ENCODE data around the gene TNRC6B.

Gene TNRC6B

GRCh38 chr22:40240686-40241085, 63.0 kb downstream of the TNRC6B start:
- Histone ChIP-seq H3K4me1 (ENCODE audit: low read length) (peaks cover 37% of the 10 kb centered on the region), H3K79me2 (ENCODE audit: low read length) (peaks cover 48% of the 10 kb centered on the region), H3K9ac (ENCODE audit: low read length) (no peak overlapping the region), H3K9me3 (ENCODE audit: insufficient read depth, low read length) (no peaks in the 10 kb centered on the region), H3K36me3 (replicated peaks; ENCODE audit: low read depth, low read length) (peaks cover 3% of the 10 kb centered on the region), H4K20me1 (ENCODE audit: insufficient read depth, low read length) (peaks cover 55% of the 10 kb centered on the region), H3K4me2 (ENCODE audit: low read length) (no peak overlapping the region), H2AFZ (ENCODE audit: low read depth, low read length) (no peak overlapping the region), H3K27ac (ENCODE audit: low read length) (no peak overlapping the region), H3K4me3 (ENCODE audit: low read length) (no peak overlapping the region), H3K27me3 (ENCODE audit: low read depth, low read length) (no peaks in the 10 kb centered on the region)
- TF ChIP-seq CTCF (IDR thresholded peaks at IDR 0.05; ENCODE audit: low read depth, low read length) (no peak), EZH2phosphoT487 (IDR thresholded peaks at IDR 0.05; ENCODE audit: low read depth) (no peak)

- Histone ChIP-seq H3K9me3 (ENCODE audit: insufficient read depth, low read length) (no peaks in the 10 kb centered on the region), H3K27me3 (ENCODE audit: low read depth, low read length) (no peaks in the 10 kb centered on the region), H4K20me1 (ENCODE audit: insufficient read depth, low read length) (peaks cover 52% of the 10 kb centered on the region), H3K36me3 (replicated peaks; ENCODE audit: low read depth, low read length) (peaks cover 3% of the 10 kb centered on the region), H3K4me2 (ENCODE audit: low read length) (no peak overlapping the region), H2AFZ (ENCODE audit: low read depth, low read length) (no peak overlapping the region), H3K27ac (ENCODE audit: low read length) (no peak overlapping the region), H3K79me2 (ENCODE audit: low read length) (peaks cover 46% of the 10 kb centered on the region), H3K4me1 (ENCODE audit: low read length) (peaks cover 37% of the 10 kb centered on the region), H3K4me3 (ENCODE audit: low read length) (no peak overlapping the region), H3K9ac (ENCODE audit: low read length) (no peak overlapping the region)
- no peak for TF ChIP-seq CTCF (IDR thresholded peaks at IDR 0.05; ENCODE audit: low read depth, low read length)
- TF ChIP-seq EZH2phosphoT487 (IDR thresholded peaks at IDR 0.05; ENCODE audit: low read depth), result no peak
These were observed 63.6 kb downstream of the TNRC6B start for GRCh38 chr22:40241200-40241763.

GRCh38 chr22:40243891-40244290, 66.2 kb downstream of the TNRC6B start:
- Histone ChIP-seq H3K9me3 (ENCODE audit: insufficient read depth, low read length) (no peaks in the 10 kb centered on the region), H3K27me3 (ENCODE audit: low read depth, low read length) (no peaks in the 10 kb centered on the region), H3K36me3 (replicated peaks; ENCODE audit: low read depth, low read length) (no peaks in the 10 kb centered on the region), H3K79me2 (ENCODE audit: low read length) (peaks cover 29% of the 10 kb centered on the region), H3K27ac (ENCODE audit: low read length) (no peak overlapping the region), H3K4me2 (ENCODE audit: low read length) (no peak overlapping the region), H3K4me1 (ENCODE audit: low read length) (peaks cover 12% of the 10 kb centered on the region), H3K9ac (ENCODE audit: low read length) (no peak overlapping the region), H2AFZ (ENCODE audit: low read depth, low read length) (no peak overlapping the region), H4K20me1 (ENCODE audit: insufficient read depth, low read length) (peaks cover 43% of the 10 kb centered on the region), H3K4me3 (ENCODE audit: low read length) (no peak overlapping the region)
- TF ChIP-seq EZH2phosphoT487 (IDR thresholded peaks at IDR 0.05; ENCODE audit: low read depth), result no peak
- no peak for TF ChIP-seq CTCF (IDR thresholded peaks at IDR 0.05; ENCODE audit: low read depth, low read length)

- Histone ChIP-seq H3K4me2 (ENCODE audit: low read length) (no peak overlapping the region), H2AFZ (ENCODE audit: low read depth, low read length) (no peak overlapping the region), H3K27ac (ENCODE audit: low read length) (no peak overlapping the region), H3K9me3 (ENCODE audit: insufficient read depth, low read length) (no peaks in the 10 kb centered on the region), H3K4me3 (ENCODE audit: low read length) (no peak overlapping the region), H3K9ac (ENCODE audit: low read length) (no peak overlapping the region), H4K20me1 (ENCODE audit: insufficient read depth, low read length) (peaks cover 43% of the 10 kb centered on the region), H3K27me3 (ENCODE audit: low read depth, low read length) (no peaks in the 10 kb centered on the region), H3K79me2 (ENCODE audit: low read length) (peaks cover 24% of the 10 kb centered on the region), H3K4me1 (ENCODE audit: low read length) (peaks cover 10% of the 10 kb centered on the region), H3K36me3 (replicated peaks; ENCODE audit: low read depth, low read length) (no peaks in the 10 kb centered on the region)
- TF ChIP-seq EZH2phosphoT487 (IDR thresholded peaks at IDR 0.05; ENCODE audit: low read depth) (no peak), CTCF (IDR thresholded peaks at IDR 0.05; ENCODE audit: low read depth, low read length) (no peak)
These were observed 66.9 kb downstream of the TNRC6B start for GRCh38 chr22:40244586-40244985.
